ENCODE results near the gene ITPKA. TPM values are rescaled to one million over a fixed set of nuclear protein-coding genes. Genes with fewer than 3 reads are reported as not detected.
A peak's percentile ranks its signal among the peaks of the same experiment; 100 is the strongest.

ITPKA gene
- total and polyA plus RNA-seq, 2 of the 13 experiments (the other 11 are each of a cell fraction or from before 2014, with no cell fraction given) = 13.2 to 41.3 TPM

GRCh38 chr15:41489641-41490040, 4.0 kb upstream of the ITPKA start:
- WGBS (ENCODE audit: low lambda C conversion rate) = 94% methylated on average over 2 of the region's 2 CpGs
- intact Hi-C loops (cut with micrococcal nuclease; ENCODE audit: unreplicated experiment) (loop anchor here (5.0 kb wide), 1 partner anchor 207 kb away; no protein-coding TSS in a partner anchor), in situ Hi-C loops (cut with HindIII; ENCODE audit: extremely low pct_ligation_motif_present, low pct_unique_long_range_greater_than_20kb) (no loop called here)
- TF ChIP-seq ZNF770 (CRISPR knock-in tag; IDR thresholded peaks at IDR 0.05) = peak; percentile 95
- TF ChIP-seq YY1 (IDR thresholded peaks at IDR 0.05; ENCODE audit: insufficient read depth, insufficient replicate concordance, low read depth, low read length) = no peak
- TF ChIP-seq HMG20B (CRISPR knock-in tag; conservative IDR thresholded peaks at IDR 0.05) = no peak
- no peak overlapping the region for H3K4me2 ChIP-seq (ENCODE audit: low read depth, low read length)
- no peak overlapping the region for H3K9ac ChIP-seq (ENCODE audit: insufficient read depth, low read depth, low read length)
- DNase-seq (ENCODE audit: low spot score) = no peak
- no peaks in the 10 kb centered on the region for H4K20me1 ChIP-seq (ENCODE audit: insufficient read depth, low read length)
- no TSS peak for BruUV-seq (replicated peaks)
- ChIA-PET POLR2A (no interaction called here), CTCF (ENCODE audit: low intra/inter-chr PET ratio, low total read pairs) (no interaction called here)
- no peak overlapping the region for H3K4me3 ChIP-seq (replicated peaks in 1 of 3; ENCODE audit: insufficient read depth in 1 of 3, low read depth in 2 of 3, low read length in 3 of 3)
- no peaks in the 10 kb centered on the region for H3K9me3 ChIP-seq (ENCODE audit: low read length)
- ATAC-seq = no peak
- no peak overlapping the region for H2AFZ ChIP-seq (ENCODE audit: low read length)
- FAIRE-seq = no peak
- no peak overlapping the region for H3K27ac ChIP-seq (ENCODE audit: extremely low read length, insufficient read depth, low read length)
- H3K4me1 ChIP-seq (ENCODE audit: insufficient read depth, low read length) = peaks cover 13% of the 10 kb centered on the region
- no peaks in the 10 kb centered on the region for H3K27me3 ChIP-seq (ENCODE audit: control insufficient read depth in 1 of 2, insufficient read depth in 2 of 2, low read length in 2 of 2)
- H3K36me3 ChIP-seq (replicated peaks in 1 of 2; ENCODE audit: control insufficient read depth in 1 of 2, insufficient read depth in 2 of 2, low read length in 2 of 2) = no peaks in the 10 kb centered on the region; a peak in 1 of 5 replicates
- peaks cover 4% of the 10 kb centered on the region for H3K79me2 ChIP-seq (ENCODE audit: insufficient read depth, low read length)

DNA sequence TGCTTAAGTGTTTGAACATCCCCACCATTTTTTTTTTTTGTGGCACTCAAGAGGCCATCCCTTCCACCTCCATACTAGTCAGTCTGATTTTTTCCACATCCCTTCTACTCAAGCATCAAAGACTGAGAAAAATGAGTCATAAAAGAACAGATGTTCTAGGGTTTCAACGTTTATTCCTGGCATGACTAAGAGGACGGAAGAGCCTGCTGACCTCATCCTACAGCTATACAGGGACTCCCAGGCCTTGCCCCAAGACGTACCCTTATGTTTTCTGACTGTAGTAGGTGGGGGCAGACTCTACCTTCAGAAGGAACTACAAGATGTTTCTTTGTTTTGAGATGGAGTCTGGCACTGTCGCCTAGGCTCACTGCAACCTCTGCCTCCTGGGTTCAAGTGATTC, 3.3 kb upstream of the ITPKA start:
- FAIRE-seq (no peak), DNase-seq (ENCODE audit: low spot score) (peak; percentile 46), ATAC-seq (no peak)
- ChIA-PET POLR2A (no interaction called here), CTCF (ENCODE audit: low intra/inter-chr PET ratio, low total read pairs) (no interaction called here)
- Histone ChIP-seq H3K79me2 (ENCODE audit: insufficient read depth, low read length) (peaks cover 11% of the 10 kb centered on the region), H3K4me3 (replicated peaks in 1 of 3; ENCODE audit: insufficient read depth in 1 of 3, low read depth in 2 of 3, low read length in 3 of 3) (no peak overlapping the region), H4K20me1 (ENCODE audit: insufficient read depth, low read length) (no peaks in the 10 kb centered on the region), H3K36me3 (replicated peaks in 1 of 2; ENCODE audit: control insufficient read depth in 1 of 2, insufficient read depth in 2 of 2, low read length in 2 of 2) (no peaks in the 10 kb centered on the region; a peak in 1 of 5 replicates), H3K4me2 (ENCODE audit: low read depth, low read length) (no peak overlapping the region), H3K9me3 (ENCODE audit: low read length) (no peaks in the 10 kb centered on the region), H3K27ac (ENCODE audit: extremely low read length, insufficient read depth, low read length) (no peak overlapping the region), H3K27me3 (ENCODE audit: control insufficient read depth in 1 of 2, insufficient read depth in 2 of 2, low read length in 2 of 2) (no peaks in the 10 kb centered on the region), H3K9ac (ENCODE audit: insufficient read depth, low read depth, low read length) (no peak overlapping the region), H3K4me1 (ENCODE audit: insufficient read depth, low read length) (peaks cover 13% of the 10 kb centered on the region), H2AFZ (ENCODE audit: low read length) (no peak overlapping the region)
- in situ Hi-C loops (cut with HindIII; ENCODE audit: extremely low pct_ligation_motif_present, low pct_unique_long_range_greater_than_20kb) = no loop called here
- no TSS peak for BruUV-seq (replicated peaks)
- WGBS (ENCODE audit: low lambda C conversion rate) = 67% methylated on average over 4 of the region's 4 CpGs
- intact Hi-C loops (cut with micrococcal nuclease; ENCODE audit: unreplicated experiment) = loop anchor here (5.0 kb wide), 1 partner anchor 208 kb away; no protein-coding TSS in a partner anchor
- TF ChIP-seq FLYWCH1 (CRISPR knock-in tag; IDR thresholded peaks at IDR 0.05) (no peak), HOXA3 (CRISPR knock-in tag; IDR thresholded peaks at IDR 0.05) (no peak), MAFK (conservative IDR thresholded peaks at IDR 0.05 in 1 of 2, IDR thresholded peaks at IDR 0.05 in 1 of 2; ENCODE audit: low read length in 2 of 2) (no peak), NFE2L2 (IDR thresholded peaks at IDR 0.05; ENCODE audit: low read length) (no peak), FOSL2 (CRISPR knock-in tag; IDR thresholded peaks at IDR 0.05) (peak; percentile 37; the same call in 1 of the 2 replicates), TBX3 (IDR thresholded peaks at IDR 0.05; ENCODE audit: borderline replicate concordance) (no peak), SAP130 (CRISPR knock-in tag; IDR thresholded peaks at IDR 0.05; ENCODE audit: low read depth) (peak; percentile 14; the same call in 1 of the 2 replicates)
- TF ChIP-seq, protein P1, sequence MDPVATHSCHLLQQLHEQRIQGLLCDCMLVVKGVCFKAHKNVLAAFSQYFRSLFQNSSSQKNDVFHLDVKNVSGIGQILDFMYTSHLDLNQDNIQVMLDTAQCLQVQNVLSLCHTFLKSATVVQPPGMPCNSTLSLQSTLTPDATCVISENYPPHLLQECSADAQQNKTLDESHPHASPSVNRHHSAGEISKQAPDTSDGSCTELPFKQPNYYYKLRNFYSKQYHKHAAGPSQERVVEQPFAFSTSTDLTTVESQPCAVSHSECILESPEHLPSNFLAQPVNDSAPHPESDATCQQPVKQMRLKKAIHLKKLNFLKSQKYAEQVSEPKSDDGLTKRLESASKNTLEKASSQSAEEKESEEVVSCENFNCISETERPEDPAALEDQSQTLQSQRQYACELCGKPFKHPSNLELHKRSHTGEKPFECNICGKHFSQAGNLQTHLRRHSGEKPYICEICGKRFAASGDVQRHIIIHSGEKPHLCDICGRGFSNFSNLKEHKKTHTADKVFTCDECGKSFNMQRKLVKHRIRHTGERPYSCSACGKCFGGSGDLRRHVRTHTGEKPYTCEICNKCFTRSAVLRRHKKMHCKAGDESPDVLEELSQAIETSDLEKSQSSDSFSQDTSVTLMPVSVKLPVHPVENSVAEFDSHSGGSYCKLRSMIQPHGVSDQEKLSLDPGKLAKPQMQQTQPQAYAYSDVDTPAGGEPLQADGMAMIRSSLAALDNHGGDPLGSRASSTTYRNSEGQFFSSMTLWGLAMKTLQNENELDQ (CRISPR knock-in tag; IDR thresholded peaks at IDR 0.05; ENCODE audit: borderline replicate concordance) = no peak
- TF ChIP-seq, protein P2, sequence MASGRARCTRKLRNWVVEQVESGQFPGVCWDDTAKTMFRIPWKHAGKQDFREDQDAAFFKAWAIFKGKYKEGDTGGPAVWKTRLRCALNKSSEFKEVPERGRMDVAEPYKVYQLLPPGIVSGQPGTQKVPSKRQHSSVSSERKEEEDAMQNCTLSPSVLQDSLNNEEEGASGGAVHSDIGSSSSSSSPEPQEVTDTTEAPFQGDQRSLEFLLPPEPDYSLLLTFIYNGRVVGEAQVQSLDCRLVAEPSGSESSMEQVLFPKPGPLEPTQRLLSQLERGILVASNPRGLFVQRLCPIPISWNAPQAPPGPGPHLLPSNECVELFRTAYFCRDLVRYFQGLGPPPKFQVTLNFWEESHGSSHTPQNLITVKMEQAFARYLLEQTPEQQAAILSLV (CRISPR knock-in tag; IDR thresholded peaks at IDR 0.05; ENCODE audit: borderline replicate concordance) = no peak
